Astrocyte (in vitro differentiated cells and primary cell): Measurements from ENCODE around the gene ST6GALNAC3.

Source experiments
- EZH2 ChIP-seq: IDR thresholded peaks from 2 replicates; pipeline ENCODE4 v1.6.1; 2012; ENCODE audit warnings: mild to moderate bottlenecking, low read length, inconsistent platforms; ENCODE audit not compliant: insufficient read depth
- TF ChIP-seq, protein P1 (sequence below): IDR thresholded peaks from 2 replicates; pipeline ENCODE4 v1.5.1; 2011; ENCODE audit warnings: low read depth, mild to moderate bottlenecking, inconsistent platforms, low read length, moderate library complexity; ENCODE audit not compliant: insufficient read depth

DNA sequence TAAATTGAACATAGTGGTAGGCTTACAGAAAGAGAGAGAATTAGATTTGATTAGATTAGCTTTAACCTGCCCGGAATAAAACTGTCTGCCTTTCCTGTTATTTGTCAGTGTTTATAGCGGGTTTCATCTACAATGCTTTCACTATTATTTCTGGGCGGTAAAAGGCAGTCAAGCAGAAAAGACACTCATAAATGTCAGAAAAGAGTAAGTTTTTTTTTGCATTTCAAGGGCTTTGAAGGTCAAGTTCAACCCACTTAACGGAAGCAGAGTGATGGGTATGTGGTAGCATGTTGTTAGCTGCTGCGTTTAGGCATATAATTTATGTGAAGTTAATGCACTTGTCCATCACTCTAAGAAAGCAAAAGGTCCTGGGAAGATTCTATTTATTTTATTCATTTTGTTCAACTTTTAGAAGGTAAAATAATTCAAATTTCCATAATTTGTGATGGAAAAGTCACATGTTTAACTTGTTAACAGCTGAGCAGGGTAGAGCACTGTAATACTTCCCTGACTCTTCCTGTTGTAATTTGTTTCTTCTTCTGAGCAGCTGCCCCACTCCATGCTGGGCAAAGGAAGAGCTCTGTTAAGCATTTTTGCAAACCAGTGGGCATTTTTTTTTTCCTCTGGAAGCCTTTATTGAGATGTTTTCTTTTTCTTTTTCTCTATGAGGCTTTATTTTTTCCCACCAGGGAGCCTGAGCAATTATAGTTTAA is 220.1 kb downstream of the ST6GALNAC3 start:
- TF ChIP-seq, protein P1, sequence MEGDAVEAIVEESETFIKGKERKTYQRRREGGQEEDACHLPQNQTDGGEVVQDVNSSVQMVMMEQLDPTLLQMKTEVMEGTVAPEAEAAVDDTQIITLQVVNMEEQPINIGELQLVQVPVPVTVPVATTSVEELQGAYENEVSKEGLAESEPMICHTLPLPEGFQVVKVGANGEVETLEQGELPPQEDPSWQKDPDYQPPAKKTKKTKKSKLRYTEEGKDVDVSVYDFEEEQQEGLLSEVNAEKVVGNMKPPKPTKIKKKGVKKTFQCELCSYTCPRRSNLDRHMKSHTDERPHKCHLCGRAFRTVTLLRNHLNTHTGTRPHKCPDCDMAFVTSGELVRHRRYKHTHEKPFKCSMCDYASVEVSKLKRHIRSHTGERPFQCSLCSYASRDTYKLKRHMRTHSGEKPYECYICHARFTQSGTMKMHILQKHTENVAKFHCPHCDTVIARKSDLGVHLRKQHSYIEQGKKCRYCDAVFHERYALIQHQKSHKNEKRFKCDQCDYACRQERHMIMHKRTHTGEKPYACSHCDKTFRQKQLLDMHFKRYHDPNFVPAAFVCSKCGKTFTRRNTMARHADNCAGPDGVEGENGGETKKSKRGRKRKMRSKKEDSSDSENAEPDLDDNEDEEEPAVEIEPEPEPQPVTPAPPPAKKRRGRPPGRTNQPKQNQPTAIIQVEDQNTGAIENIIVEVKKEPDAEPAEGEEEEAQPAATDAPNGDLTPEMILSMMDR = no peak
- TF ChIP-seq EZH2 = no peak
